Astrocyte of the cerebellum (primary cell): ENCODE results near the gene ARHGDIG.

ENCODE experiments used
- DNase-seq: peaks from one replicate; pipeline ENCODE4 v3.0.0-alpha.2; 2011; ENCODE audit warnings: low read depth
- H3K4me3 ChIP-seq: 2 replicates; pipeline ENCODE4 v1.5.1; 2011; ENCODE audit warnings: mild to moderate bottlenecking, low read depth, low read length, moderate library complexity
- in situ Hi-C: cut with HindIII; loops from 2 replicates; pipeline ENCODE4 v1.10.0; 2017; ENCODE audit warnings: low sequenced_read_pairs
- TF ChIP-seq, protein P1 (sequence below): IDR thresholded peaks from 2 replicates; pipeline ENCODE4 v1.5.1; 2012; ENCODE audit warnings: low read length, low read depth, moderate library complexity, mild to moderate bottlenecking; ENCODE audit errors: missing control alignments

Gene ARHGDIG

DNA sequence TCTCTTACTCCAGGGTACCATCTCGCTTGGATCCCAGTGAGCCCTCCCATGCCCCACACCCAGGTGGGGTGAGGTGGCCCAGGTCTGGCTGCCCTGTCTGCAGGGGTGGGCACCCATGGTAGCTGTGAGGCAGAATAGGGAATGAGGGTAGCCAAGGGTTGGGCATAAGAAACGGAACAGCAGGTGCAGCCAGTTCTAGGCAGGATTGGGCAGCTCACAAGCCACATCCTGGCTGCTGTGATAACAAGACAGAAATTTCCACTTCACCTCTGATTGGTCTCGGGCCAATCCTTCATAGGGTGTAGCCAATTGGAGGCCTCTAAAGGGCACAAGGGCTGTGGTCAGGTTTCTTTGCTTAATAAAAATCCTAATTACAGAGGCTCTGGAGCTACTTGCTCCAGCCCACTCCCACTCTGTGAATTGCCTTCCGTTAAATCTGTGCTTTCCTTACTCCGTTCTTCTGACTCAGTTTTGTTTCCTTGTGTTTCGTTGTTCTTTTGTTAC is 1.5 kb upstream of the ARHGDIG start:
- in situ Hi-C loops = no loop called here
- no peak overlapping the region for H3K4me3 ChIP-seq
- DNase-seq = no peak
- TF ChIP-seq, protein P1, sequence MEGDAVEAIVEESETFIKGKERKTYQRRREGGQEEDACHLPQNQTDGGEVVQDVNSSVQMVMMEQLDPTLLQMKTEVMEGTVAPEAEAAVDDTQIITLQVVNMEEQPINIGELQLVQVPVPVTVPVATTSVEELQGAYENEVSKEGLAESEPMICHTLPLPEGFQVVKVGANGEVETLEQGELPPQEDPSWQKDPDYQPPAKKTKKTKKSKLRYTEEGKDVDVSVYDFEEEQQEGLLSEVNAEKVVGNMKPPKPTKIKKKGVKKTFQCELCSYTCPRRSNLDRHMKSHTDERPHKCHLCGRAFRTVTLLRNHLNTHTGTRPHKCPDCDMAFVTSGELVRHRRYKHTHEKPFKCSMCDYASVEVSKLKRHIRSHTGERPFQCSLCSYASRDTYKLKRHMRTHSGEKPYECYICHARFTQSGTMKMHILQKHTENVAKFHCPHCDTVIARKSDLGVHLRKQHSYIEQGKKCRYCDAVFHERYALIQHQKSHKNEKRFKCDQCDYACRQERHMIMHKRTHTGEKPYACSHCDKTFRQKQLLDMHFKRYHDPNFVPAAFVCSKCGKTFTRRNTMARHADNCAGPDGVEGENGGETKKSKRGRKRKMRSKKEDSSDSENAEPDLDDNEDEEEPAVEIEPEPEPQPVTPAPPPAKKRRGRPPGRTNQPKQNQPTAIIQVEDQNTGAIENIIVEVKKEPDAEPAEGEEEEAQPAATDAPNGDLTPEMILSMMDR = no peak

DNA sequence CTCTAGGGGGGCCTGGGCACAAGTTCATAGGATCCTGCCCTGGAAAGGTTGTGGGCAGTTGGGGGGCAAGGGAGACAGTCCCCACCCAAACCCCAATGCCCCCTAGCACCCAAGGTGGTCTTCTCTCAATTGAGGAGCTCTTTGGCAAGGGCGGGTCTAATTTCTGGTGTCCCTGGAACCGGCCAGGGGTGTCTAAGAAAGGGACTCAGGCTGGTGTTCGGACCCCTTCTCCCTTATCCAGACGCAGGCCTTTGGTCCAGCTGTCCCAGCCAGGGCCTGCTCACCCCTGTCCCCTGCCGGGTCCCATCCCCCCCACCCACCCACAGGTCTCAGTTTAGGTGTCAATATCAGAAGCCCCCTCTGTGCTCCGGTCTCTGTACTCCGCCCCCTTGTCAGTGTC is 860 bp upstream of the ARHGDIG start:
- in situ Hi-C loops = no loop called here
- H3K4me3 ChIP-seq = no peak overlapping the region
- no peak for DNase-seq
- TF ChIP-seq, protein P1 = no peak

DNA sequence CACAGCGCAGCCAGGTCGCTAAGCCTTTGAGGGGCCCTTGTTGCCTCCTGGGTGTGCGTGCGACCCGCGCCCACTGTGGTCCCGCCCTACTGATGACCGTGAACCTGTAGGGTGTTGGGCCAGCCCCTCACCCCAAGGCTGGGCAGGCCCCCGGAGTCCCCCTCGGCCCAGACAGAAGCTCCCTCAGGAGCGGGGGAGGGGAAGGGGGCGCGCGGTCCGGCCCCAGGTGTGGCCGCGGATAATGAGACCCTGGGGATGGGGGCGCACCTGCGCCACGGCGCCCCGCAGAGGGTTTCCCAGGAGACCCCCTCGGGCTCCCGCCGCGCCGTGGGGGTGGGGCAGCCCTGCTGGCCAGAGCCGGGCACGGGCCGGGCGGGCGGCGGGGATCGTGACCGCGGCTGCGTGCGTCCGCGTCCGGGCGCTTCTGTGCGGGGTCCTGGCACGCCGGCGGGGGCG is 358 bp upstream of the ARHGDIG start:
- no peak for DNase-seq
- H3K4me3 ChIP-seq = no peak overlapping the region
- TF ChIP-seq, protein P1 = no peak
- in situ Hi-C loops = no loop called here

DNA sequence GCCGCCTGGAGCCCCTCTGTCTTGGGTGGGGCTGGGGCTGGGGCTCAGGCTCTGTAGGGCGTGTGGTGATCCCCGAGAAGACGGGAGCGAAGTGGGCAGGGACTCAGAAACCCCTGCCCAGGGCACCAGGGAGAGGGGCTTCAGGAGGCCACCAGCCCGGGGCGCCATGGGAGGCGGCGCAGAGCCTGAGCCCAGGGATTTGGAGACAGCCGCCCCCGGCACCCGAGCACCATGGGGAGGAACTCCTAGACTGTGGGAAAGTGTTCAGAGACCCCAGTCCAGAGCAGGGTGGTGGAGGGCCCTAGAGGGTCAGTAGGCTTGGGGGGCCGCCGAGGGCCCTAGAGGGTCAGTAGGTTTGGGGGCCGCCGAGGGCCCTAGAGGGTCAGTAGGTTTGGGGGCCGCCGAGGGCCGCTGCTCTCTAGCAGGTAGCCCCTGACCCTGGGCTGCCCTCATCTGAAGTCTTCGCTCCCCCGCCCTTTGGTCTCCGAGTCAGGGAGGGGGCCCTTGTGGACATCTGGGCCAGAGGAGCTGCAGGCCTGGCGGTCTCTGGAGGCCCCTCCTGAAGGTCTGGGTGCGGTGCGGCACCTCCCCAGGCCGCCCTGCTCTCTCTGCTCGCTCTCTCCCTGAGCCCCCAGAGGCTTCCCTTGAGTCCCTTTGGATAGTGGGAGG is 734 bp downstream of the ARHGDIG start:
- TF ChIP-seq, protein P1 = no peak
- H3K4me3 ChIP-seq = peak overlapping the region; percentile 21
- in situ Hi-C loops = no loop called here
- DNase-seq = no peak

DNA sequence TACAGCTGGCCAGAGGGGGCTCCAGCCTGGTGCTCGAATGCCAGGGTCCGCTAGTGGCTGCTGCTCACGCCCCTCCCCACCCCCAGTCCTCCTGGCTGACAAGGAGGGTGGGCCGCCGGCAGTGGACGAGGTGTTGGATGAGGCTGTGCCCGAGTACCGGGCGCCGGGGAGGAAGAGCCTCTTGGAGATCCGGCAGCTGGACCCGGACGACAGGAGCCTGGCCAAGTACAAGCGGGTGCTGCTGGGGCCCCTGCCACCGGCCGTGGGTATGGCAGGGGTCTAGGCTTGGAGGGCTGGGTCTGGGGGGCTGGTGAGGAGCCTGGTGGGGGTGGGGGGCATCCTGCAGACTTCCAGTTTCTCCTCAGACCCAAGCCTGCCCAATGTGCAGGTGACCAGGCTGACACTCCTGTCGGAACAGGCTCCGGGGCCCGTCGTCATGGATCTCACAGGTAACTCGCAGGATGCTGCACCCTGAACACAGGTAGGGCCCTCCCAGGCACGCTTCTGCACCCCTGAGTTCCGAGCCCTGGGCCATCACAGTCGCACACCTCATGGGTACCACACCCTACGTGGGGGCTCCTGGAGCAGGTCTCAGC is 1.4 kb downstream of the ARHGDIG start:
- TF ChIP-seq, protein P1 = no peak
- in situ Hi-C loops = no loop called here
- DNase-seq = no peak
- no peak overlapping the region for H3K4me3 ChIP-seq

DNA sequence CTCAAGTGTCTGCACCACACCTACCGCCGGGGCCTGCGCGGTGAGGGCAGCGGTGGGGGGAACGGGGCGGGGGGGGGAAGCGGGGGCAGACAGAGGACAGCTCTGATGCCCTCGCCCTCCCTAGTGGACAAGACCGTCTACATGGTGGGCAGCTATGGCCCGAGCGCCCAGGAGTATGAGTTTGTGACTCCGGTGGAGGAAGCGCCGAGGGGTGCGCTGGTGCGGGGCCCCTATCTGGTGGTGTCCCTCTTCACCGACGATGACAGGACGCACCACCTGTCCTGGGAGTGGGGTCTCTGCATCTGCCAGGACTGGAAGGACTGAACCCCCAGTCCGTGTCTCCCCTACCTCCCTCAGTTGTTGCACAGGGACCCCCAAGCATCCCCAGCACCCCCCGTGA is 2.1 kb downstream of the ARHGDIG start:
- DNase-seq = no peak
- H3K4me3 ChIP-seq = no peak overlapping the region
- TF ChIP-seq, protein P1 = no peak
- in situ Hi-C loops = no loop called here
